Loucy (cell line): ENCODE measurements around the gene ADM2.
A peak's percentile ranks its signal among the peaks of the same experiment; 100 is the strongest.

Source experiments
- H2AFZ ChIP-seq: fragments of 200-600 bp; sonication (generic); 2 replicates; pipeline ENCODE4 v1.6.0; 2016; ENCODE audit warnings: antibody characterized with exemption, mild to moderate bottlenecking, low read length, moderate library complexity
- H3F3A ChIP-seq: fragments of 200-600 bp; 2 replicates; pipeline ENCODE4 v1.6.0; 2016; ENCODE audit warnings: antibody characterized with exemption, low read depth, mild to moderate bottlenecking
- H3K27me3 ChIP-seq: fragments of 200-600 bp; sonication (generic); 2 replicates; pipeline ENCODE4 v1.6.1; 2014; ENCODE audit warnings: low read length, mild to moderate bottlenecking; ENCODE audit not compliant: insufficient read depth, poor library complexity, severe bottlenecking
- H3K36me3 ChIP-seq: fragments of 200-600 bp; sonication (generic); 2 replicates; pipeline ENCODE4 v1.6.1; 2016; ENCODE audit warnings: low read length; ENCODE audit not compliant: insufficient read depth
- H3K4me1 ChIP-seq: fragments of 200-600 bp; sonication (generic); 2 replicates; pipeline ENCODE4 v1.5.1; 2014; ENCODE audit warnings: low read length, mild to moderate bottlenecking; ENCODE audit not compliant: insufficient read depth, poor library complexity, severe bottlenecking
- H3K4me2 ChIP-seq: fragments of 200-600 bp; sonication (generic); 2 replicates; pipeline ENCODE4 v1.6.0; 2014; ENCODE audit warnings: antibody characterized with exemption, low read length, low read depth, mild to moderate bottlenecking; ENCODE audit not compliant: poor library complexity, severe bottlenecking
- H3K4me3 ChIP-seq: fragments of 200-600 bp; sonication (generic); 2 replicates; pipeline ENCODE4 v1.5.1; 2014; ENCODE audit warnings: low read length, mild to moderate bottlenecking, mixed read lengths; ENCODE audit not compliant: poor library complexity, severe bottlenecking
- H3K79me2 ChIP-seq: fragments of 200-600 bp; sonication (generic); 2 replicates; pipeline ENCODE4 v1.6.1; 2014; ENCODE audit warnings: low read length; ENCODE audit not compliant: insufficient read depth
- H3K9ac ChIP-seq: fragments of 200-600 bp; sonication (generic); 2 replicates; pipeline ENCODE4 v1.6.0; 2014; ENCODE audit warnings: mild to moderate bottlenecking, low read depth, low read length, moderate library complexity; ENCODE audit not compliant: poor library complexity, severe bottlenecking
- H3K9me2 ChIP-seq: fragments of 200-600 bp; sonication (generic); replicated peaks from 2 replicates; pipeline ENCODE4 v1.6.1; 2016; ENCODE audit warnings: low read depth, low read length, mixed read lengths
- H3K9me3 ChIP-seq: fragments of 200-600 bp; sonication (generic); 2 replicates; pipeline ENCODE4 v1.6.1; 2014; ENCODE audit warnings: mild to moderate bottlenecking, antibody characterized with exemption, low read length, low read depth; ENCODE audit not compliant: insufficient read depth
- H4K20me1 ChIP-seq: fragments of 200-600 bp; sonication (generic); 2 replicates; pipeline ENCODE4 v1.6.0; 2014; ENCODE audit warnings: antibody characterized with exemption, low read length, mild to moderate bottlenecking; ENCODE audit not compliant: insufficient read depth, poor library complexity, severe bottlenecking
- CTCF ChIP-seq: fragments of 200-600 bp; sonication (generic); conservative IDR thresholded peaks from 2 replicates; pipeline ENCODE4 v1.5.1; 2014; ENCODE audit warnings: mild to moderate bottlenecking, antibody characterized with exemption, low read length
- EZH2phosphoT487 ChIP-seq: fragments of 200-600 bp; IDR thresholded peaks from 2 replicates; pipeline ENCODE4 v1.6.1; 2018; ENCODE audit warnings: antibody characterized with exemption, mild to moderate bottlenecking, moderate library complexity, borderline replicate concordance

The ADM2 gene

GRCh38 chr22:50523806-50524675 is 42.7 kb downstream of the ADM2 start:
- Histone ChIP-seq H3K9me2 (no peaks in the 10 kb centered on the region), H3K9ac (no peak overlapping the region), H3K79me2 (peaks cover 16% of the 10 kb centered on the region; the same call in 1 of the 2 replicates), H3K4me1 (peaks cover 16% of the 10 kb centered on the region), H3K36me3 (peaks cover 42% of the 10 kb centered on the region; the same call in 1 of the 2 replicates), H3K27me3 (no peaks in the 10 kb centered on the region), H2AFZ (no peak overlapping the region), H3K4me3 (peak overlapping the region; percentile 84), H3F3A (peaks cover 4% of the 10 kb centered on the region; the same call in 1 of the 2 replicates), H4K20me1 (peaks cover 9% of the 10 kb centered on the region), H3K4me2 (peak overlapping the region; percentile 90), H3K9me3 (no peaks in the 10 kb centered on the region)
- TF ChIP-seq CTCF (no peak), EZH2phosphoT487 (no peak)

- H3K36me3 ChIP-seq: peaks cover 36% of the 10 kb centered on the region; the same call in 1 of the 2 replicates
- peak overlapping the region; percentile 84 for H3K4me3 ChIP-seq
- H3K9ac ChIP-seq: peak overlapping the region; percentile 90
- H3K4me1 ChIP-seq: peaks cover 16% of the 10 kb centered on the region
- no peak for TF ChIP-seq EZH2phosphoT487
- TF ChIP-seq CTCF: no peak
- no peak overlapping the region for H2AFZ ChIP-seq
- no peaks in the 10 kb centered on the region for H3K27me3 ChIP-seq
- peaks cover 9% of the 10 kb centered on the region for H4K20me1 ChIP-seq
- peaks cover 4% of the 10 kb centered on the region; the same call in 1 of the 2 replicates for H3F3A ChIP-seq
- no peaks in the 10 kb centered on the region for H3K9me3 ChIP-seq
- peaks cover 16% of the 10 kb centered on the region; the same call in 1 of the 2 replicates for H3K79me2 ChIP-seq
- peak overlapping the region; percentile 90 for H3K4me2 ChIP-seq
- no peaks in the 10 kb centered on the region for H3K9me2 ChIP-seq
Observed at GRCh38 chr22:50524676-50525103, 43.3 kb downstream of the ADM2 start.

- Histone ChIP-seq H3K27me3 (no peaks in the 10 kb centered on the region), H2AFZ (peak within 1 kb of the TSS; percentile 91), H3K9me2 (no peaks in the 10 kb centered on the region), H3F3A (peaks cover 4% of the 10 kb centered on the region; the same call in 1 of the 2 replicates), H4K20me1 (peaks cover 9% of the 10 kb centered on the region), H3K9me3 (no peaks in the 10 kb centered on the region), H3K4me1 (peaks cover 16% of the 10 kb centered on the region), H3K4me2 (peak within 1 kb of the TSS; percentile 90), H3K36me3 (peaks cover 35% of the 10 kb centered on the region; the same call in 1 of the 2 replicates), H3K79me2 (peaks cover 16% of the 10 kb centered on the region; the same call in 1 of the 2 replicates), H3K9ac (peak within 1 kb of the TSS; percentile 90), H3K4me3 (peak within 1 kb of the TSS; percentile 84)
- no peak for TF ChIP-seq EZH2phosphoT487
- TF ChIP-seq CTCF: no peak; the same call in 1 of the 2 replicates
Observed at GRCh38 chr22:50525104-50525857, 43.9 kb downstream of the ADM2 start, which contains the start of gene SCO2. SCO2 (minus strand) TSS chr22:50525598; CDS start chr22:50524411, 1,187 bp downstream.
